Measurements from ENCODE around the gene HDAC3.

- no peak for TF ChIP-seq CTCF (IDR thresholded peaks at IDR 0.05)
- no peak for TF ChIP-seq POLR2A (IDR thresholded peaks at IDR 0.05)
Observed at GRCh38 chr5:141656396-141656795, 19.7 kb upstream of the HDAC3 start.

Data from heart left ventricle (tissue), 13 donors.